GM12873 (cell line): Measurements from ENCODE around the gene TMEM187.

Source experiments
- TF ChIP-seq, protein P1 (sequence below): IDR thresholded peaks from 2 replicates; pipeline ENCODE4 v1.5.1; 2012; ENCODE audit warnings: low read depth, mild to moderate bottlenecking, moderate library complexity, low read length, control low read depth; ENCODE audit not compliant: insufficient read depth; ENCODE audit errors: missing control alignments

TMEM187 gene

DNA sequence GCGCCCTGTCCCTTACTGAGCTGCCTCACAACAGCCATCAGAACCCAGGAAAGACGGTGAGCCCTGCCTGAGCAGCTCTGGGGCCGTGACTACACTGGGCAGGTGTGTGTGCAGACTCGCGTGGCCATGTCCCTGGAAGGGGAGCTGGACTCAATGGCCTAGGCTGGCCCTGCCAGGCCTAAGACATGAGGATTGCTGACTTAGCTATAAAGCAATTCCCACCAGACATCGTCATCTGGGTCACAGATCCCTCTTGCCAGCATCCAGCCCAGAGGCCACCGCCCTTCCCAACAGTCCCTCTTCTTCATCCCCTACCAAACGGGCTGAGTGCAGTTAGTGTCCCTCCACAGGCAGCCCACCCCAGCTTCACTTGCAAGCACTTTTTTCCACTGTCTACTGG lies 41.4 kb upstream of the TMEM187 start:
- TF ChIP-seq, protein P1, sequence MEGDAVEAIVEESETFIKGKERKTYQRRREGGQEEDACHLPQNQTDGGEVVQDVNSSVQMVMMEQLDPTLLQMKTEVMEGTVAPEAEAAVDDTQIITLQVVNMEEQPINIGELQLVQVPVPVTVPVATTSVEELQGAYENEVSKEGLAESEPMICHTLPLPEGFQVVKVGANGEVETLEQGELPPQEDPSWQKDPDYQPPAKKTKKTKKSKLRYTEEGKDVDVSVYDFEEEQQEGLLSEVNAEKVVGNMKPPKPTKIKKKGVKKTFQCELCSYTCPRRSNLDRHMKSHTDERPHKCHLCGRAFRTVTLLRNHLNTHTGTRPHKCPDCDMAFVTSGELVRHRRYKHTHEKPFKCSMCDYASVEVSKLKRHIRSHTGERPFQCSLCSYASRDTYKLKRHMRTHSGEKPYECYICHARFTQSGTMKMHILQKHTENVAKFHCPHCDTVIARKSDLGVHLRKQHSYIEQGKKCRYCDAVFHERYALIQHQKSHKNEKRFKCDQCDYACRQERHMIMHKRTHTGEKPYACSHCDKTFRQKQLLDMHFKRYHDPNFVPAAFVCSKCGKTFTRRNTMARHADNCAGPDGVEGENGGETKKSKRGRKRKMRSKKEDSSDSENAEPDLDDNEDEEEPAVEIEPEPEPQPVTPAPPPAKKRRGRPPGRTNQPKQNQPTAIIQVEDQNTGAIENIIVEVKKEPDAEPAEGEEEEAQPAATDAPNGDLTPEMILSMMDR = no peak

DNA sequence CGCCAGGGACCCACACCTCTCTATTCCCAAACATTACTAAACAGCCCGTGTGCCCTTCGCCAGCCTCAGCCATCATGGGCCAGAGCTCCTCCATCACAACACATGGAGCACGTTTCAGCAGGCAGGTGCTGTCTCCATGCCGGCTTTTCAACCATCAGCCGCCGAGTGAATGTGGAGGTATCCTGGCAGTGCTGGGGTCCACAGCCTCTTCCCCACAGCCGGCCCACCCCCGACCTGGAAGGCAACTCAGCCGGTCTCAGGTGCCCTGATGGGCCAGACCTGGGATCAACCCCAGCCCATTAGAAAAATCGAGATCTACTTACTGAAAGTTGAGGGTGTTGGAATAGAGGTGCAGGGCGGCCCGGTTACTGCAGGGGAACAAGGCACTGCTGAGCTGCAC lies 40.8 kb upstream of the TMEM187 start:
- TF ChIP-seq, protein P1 = no peak

DNA sequence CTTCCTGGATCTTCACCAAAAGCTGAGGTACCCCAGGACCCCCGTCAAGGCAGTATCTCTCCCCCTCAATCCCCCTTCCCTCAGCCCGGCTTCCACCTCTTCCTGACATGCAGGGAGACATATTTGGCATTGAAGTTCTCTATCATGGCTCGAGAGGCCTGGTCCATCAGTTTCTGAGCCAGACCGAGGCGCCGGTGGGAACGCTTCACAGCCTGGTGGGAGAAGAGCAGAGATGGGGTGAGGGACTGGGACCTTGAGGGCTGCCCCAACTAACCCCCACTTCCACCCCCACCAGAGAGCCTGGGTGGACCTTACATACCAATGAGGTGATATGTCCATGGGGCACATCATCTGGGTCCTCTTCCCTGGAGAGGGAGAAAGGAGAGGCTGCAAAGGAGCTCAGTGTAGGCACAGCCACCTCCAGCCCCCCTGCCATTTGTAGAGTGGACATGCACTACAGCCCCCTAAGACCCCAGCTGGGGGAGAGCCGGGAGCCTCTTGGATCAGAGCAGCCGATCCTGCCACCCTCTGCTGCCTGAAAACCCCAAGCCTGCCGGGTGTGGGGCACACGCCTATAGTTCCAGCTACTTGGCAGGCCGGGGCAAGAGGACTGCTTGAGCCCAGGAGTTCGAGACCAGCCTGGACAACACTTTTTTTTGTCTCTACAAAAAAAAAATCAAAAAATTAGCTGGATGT lies 40.2 kb upstream of the TMEM187 start:
- TF ChIP-seq, protein P1 = no peak

DNA sequence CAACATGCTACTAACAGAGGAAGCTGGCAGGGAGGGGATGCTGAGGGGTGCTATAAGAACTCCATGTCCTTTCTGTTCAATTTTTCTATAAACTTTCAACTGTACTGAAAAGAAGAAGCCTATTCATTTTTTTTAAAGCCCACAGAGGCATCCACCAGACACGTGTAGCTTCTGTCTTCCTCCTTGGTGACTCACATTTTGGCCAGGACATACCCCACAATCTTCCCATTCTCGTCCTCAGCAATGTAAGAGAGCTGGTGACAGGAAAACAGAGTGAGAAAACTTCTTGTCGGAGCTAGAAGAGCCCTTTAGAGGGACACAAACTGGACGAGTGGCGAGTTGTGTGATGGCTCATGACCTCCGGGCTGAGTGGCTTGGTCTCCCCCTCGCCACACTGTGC lies 38.8 kb upstream of the TMEM187 start:
- TF ChIP-seq, protein P1 = no peak

DNA sequence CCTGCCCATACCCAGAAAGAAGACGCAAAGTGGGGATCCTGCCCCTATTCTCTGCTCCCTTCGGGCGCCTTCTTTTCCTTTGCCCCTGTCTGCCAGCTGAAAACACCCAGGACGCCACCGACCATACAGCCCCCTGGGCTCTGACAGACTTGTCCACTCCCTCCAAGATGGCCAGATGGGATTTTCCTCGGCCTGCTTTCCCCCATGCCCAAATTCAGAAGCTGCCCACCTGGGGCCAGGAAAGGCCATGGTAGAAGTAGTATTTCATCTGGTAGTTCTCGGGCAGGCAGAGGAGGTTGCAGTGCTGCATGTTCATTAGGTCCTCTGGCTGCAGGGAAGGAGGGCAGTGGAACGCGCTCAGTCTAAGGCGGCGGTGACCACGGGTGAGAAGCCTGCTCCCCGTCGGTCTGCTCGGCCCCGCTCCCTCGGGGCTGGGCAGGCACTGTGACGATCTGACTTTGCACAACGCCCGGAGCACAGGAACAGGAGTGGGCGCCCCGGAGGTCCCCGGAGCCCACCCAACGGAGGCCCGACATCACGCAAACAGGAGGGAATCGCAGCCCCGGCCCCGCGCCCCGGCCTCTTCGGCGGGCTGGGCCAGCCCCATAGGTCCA lies 38.3 kb upstream of the TMEM187 start:
- TF ChIP-seq, protein P1 = no peak

DNA sequence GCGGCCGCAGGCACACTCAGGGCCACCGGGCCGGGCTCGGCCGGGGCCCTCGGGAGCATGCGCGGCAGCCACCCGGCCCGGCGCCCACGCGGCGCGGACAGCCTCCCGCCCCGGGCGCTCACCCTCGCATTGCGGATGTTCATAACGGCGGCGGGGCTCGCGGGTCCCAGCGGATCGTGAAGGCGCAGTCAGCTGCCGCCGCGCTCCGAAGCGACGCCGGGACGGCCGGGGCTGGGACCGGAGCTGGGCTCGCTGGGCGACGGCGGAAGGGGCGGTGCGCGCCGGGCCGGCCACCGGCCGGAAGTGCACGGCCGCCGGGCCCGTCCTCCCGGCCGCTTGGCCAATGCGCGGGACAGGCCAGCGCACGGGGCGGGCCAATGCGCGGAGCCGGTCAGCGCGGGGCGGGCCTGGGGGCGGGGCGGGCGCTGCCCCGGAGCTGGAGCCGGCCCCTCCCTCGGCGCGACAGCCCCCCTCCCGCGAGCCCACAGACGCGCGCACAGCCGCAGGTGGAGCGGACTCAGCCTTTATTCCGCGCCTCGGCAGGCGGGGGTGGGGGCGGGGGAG lies 37.7 kb upstream of the TMEM187 start, which contains the start of gene NAA10:
NAA10 (minus strand) TSS at position 276 of the 564 bp plus-strand sequence; CDS start at position 143, 133 bp downstream.
- TF ChIP-seq, protein P1 = no peak

DNA sequence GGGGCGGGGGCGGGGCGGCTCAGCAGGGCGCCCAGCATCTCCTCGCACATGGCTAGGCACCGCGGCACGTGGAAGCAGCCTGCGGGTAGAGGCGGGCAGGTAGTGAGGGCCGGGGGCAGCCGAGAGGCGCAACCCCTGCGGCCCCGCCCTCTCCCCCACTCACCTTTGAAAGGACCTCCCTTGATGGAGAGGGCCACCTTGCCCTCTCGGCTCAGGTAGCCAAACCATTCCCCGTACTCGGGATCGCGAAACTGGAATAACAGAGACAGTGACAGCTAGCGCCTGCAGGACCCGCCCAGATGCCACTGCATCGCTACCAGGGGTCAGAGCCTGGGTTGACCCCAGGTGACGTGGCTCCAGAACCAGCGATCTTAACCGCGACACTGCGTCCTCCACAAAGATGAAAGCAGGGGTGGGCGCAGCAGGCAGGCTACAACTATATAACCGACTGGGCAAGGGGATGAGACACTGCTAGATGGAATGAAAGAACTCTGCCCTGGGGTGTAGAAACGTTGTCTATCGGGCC lies 37.2 kb upstream of the TMEM187 start:
- TF ChIP-seq, protein P1 = no peak
